HG03457 (cell line): ENCODE results near the gene XYLT1.

Experiments
- ATAC-seq: cut with Tn5 transposase; IDR thresholded peaks from one replicate; pipeline ENCODE4 v1.9.1; 2021; ENCODE audit warnings: moderate number of reproducible peaks; ENCODE audit not compliant: unreplicated experiment

Gene XYLT1

DNA sequence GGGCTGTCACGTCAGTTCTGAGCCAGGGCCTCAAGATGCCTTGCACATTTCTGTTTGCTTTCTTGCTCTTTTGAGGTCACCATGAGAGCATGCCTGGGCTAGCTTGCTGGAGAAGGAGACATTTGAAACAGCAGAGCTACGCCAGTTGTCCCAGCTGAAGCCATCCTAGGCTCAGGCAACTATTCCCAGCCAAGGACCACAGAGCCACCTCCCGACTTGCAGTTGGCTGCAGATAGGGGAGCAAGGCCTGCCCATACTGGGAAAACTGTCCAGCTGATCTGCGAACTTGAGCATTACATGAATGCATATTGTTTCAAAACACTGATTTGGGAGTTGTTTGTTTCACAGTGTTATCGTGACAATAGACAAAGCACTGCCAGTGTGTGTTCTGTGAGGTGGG is 340.8 kb downstream of the XYLT1 start:
- no peak for ATAC-seq

- no peak for ATAC-seq
Measured at GRCh38 chr16:17128791-17129190, 342.0 kb downstream of the XYLT1 start.

- no peak for ATAC-seq
Measured at GRCh38 chr16:17126156-17126555, 344.6 kb downstream of the XYLT1 start.

DNA sequence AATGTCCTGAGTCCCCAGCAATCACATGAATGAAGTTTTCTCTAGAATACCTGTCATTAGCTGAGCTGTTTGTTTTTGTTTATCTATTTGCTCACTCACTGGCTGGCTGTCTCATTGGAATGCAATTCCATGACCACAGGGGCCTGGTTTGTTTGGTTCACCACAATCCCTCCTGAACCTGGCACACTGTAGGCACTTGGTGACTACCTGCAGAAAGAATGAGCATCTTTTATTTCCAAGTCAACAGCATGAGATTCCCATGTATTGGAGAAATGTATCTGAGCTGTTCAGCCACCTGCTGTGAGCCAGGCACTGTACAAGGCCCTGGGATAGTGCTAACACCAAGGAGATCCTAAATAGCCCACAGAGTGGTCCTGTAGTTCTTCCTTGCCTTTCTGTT is 345.1 kb downstream of the XYLT1 start:
- ATAC-seq = no peak

DNA sequence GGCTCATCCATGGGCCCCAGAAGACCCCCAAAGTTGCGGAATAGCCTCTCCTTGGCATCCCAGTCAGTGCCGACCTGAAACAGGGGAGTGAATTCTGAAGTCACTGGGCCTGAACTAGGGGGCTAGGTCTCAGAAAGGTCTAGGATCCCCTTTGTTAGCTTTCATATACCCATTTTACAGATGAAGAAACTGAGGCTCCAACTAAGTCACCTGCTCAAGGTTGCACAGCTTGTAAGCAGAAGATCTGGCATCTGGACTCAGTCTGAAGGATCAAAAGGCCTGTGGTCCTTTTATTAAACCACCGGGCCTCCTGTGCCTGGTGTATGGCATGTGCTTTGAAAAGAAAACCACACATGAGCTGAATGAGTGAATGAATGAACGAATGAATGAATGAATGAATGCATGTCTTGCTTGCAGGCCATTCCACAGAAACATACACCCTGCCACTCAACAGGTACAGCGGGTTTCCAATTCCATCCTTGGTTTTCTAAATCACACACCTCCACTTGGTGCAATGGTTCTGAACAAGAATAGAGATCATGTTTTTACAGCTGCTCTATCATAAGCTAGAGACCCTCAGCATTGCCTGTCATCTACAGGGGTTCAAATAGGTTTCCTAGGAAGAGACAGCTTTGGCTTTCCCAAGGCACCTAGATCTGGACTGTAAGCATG is 352.7 kb downstream of the XYLT1 start:
- no peak for ATAC-seq

GRCh38 chr16:17116595-17117322 is 354.0 kb downstream of the XYLT1 start:
- ATAC-seq = no peak

DNA sequence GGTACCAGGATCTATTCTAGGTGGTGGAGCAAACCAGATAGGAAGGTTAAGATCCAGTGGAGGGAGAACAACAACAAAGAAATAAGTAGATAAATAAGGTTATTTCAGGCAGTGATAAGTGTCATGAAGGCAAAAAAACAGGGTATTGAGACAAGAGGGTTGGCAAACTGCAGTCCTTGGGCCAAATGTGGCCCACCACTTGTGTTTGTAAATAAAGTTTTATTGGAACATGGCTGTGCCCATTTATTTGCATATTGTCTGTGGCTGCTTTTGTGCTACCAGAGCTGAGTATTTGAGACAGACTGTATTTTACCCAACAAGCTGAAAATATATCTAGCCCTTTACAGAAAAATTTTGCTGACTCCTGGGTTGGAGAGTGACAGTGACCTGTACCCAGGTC is 361.3 kb downstream of the XYLT1 start:
- no peak for ATAC-seq

DNA sequence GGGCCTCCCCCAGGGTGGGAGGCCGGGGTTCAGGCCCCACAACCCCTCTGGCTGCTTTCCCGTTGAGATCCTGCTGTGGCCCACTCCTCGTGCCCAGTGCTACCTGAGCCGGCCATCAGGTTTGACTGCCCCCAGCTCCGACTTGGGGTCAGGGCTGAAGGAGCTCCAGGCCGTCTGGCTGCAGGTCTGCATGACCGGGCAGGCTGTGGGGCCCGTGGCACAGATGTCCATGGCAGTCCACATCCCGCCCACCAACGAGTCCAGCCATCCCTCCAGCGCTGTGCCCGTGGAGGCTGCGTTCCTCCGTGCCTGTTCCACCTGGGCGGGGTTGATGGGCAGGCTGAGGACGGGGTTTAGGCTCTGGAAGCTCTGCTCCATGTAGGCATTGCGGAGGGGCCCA is 362.2 kb downstream of the XYLT1 start:
- ATAC-seq = no peak

DNA sequence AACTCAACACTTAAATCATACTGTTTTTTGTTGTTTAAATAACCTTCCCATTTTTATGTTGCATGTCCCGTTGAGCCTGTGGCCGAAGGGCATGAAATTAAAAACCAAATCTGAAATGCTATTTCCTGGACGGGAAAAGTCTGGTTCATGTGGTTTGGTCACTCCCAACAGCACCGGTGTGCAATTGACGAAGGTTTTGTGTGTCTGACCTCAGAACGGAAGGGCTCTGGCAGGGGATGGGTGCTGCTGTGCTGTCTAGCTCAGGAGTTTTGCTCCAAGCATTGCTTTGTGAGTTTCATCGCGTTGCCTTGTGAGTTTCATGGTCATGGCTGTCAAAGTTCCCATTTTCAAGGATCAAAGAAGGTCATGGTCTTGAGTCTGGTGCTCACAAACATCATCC is 363.3 kb downstream of the XYLT1 start:
- no peak for ATAC-seq

GRCh38 chr16:17106243-17106791 is 364.4 kb downstream of the XYLT1 start:
- ATAC-seq = no peak

GRCh38 chr16:17105239-17105797 is 365.4 kb downstream of the XYLT1 start:
- no peak for ATAC-seq

DNA sequence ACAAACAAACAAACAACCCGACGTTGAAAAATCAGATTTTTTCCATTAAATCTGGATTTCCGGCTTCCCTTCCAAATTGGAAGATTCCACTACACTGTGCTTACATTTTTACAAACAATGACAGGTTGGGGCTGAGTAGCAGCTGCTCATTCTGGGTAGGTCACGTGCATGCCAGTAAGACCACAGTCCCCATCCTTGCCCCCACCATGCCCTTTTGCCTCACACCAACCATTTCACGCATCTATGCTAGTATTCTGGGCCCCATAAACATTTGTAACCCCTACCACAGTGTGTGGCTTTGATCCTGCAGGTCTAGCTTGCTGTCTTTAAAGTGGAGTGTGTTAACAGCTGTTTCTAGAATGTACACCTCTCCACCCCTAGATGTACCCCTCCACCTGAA is 366.1 kb downstream of the XYLT1 start:
- no peak for ATAC-seq

GRCh38 chr16:17103216-17103615 is 367.5 kb downstream of the XYLT1 start:
- no peak for ATAC-seq

- no peak for ATAC-seq
Measured at GRCh38 chr16:17101646-17102045, 369.1 kb downstream of the XYLT1 start.

DNA sequence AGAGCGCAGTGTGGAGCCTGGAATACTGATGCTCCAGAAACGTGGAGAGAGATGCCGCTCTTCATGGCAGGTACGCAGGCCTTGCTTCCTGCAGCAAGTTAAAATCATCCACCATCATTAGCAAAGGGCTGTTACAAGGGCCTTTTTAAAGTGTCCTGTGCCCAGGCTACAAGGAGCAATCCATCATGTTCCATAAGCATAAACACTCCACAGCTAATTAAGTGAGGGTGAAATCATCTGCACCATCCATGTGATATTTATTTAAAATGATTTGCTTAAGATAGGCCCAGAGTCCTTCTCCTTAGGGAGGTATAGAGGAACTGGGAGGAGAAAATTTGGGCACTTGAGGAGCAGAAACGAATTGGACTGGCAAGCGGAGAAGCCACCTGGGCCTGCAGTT is 372.1 kb downstream of the XYLT1 start:
- ATAC-seq = no peak

DNA sequence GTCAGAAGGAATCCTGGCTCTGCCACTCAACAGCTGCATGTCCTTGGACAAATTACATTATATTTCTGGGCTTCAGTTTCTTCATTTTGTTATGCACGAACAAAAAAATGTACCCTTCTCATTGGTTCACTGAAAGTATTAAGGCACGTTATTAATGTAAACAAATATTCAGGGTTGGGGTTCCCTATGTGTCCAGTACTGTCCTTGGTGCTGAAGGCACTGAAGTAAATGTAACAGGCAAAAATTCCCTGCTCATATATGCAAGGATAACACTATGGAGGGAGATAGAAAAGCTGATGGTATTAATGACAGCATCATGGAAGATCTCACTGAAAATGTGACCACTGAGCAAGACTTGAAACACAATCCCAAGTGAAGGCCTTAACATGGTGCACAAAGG is 386.6 kb downstream of the XYLT1 start:
- ATAC-seq = no peak

GRCh38 chr16:17083628-17084027 is 387.1 kb downstream of the XYLT1 start:
- no peak for ATAC-seq

DNA sequence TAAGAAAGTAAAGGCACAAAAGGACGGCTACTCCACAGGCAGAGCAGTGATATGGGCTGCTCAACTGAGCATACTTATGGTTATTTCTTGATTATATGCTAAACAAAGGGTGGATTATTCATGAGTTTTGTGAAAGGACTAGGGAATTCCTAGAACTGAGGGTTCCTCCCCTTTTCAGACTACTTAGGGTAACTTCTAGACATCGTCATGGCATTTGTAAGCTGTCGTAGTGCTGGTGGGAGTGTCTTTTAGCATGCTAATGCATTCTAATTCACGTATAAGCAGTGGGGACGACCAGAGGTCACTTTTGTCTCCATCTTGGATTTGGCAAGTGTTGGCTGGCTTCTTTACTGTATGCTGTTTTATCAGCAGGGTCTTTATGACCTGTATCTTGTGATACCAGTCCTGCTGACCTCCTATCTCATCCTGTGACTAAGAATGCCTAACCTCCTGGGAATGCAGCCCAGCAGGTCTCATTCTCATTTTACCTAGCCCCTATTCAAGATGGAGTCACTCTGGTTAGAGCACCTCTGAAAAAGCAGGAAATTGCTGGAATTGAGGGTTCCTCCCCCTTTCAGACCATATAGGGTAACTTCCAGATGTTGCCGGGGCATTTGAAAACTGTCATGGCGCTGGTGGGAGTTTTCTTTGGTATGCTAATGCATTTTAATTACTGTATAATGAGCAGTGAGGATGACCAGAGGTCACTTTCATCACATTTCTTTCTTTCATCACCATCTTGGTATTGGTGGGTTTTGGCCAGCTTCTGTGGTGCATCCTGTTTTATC is 388.5 kb downstream of the XYLT1 start:
- ATAC-seq = no peak

GRCh38 chr16:17080105-17080504 is 390.7 kb downstream of the XYLT1 start:
- no peak for ATAC-seq

GRCh38 chr16:17078931-17079631 is 391.7 kb downstream of the XYLT1 start:
- no peak for ATAC-seq
